ENCODE data around the gene SYMPK.

- TF ChIP-seq CTCF (IDR thresholded peaks at IDR 0.05; ENCODE audit: insufficient read depth, low read depth, low read length), result peak; percentile 3
- no peak for TF ChIP-seq EZH2 (IDR thresholded peaks at IDR 0.05; ENCODE audit: insufficient read depth, low read length)
Measured at GRCh38 chr19:45902651-45903625, 40.0 kb upstream of the SYMPK start.
